Caco-2 (cell line): ENCODE data around the gene METTL5. TPM values are rescaled to one million over a fixed set of nuclear protein-coding genes. Genes with fewer than 3 reads are reported as not detected.
A peak's percentile ranks its signal among the peaks of the same experiment; 100 is the strongest.
"Not testable (repeated sequence)": the region's sequence is repeated elsewhere in the genome, so short reads cannot be mapped to it uniquely, and the experiment has no call there.

Experiments
- BruUV-seq: library from RNA; stranded (reverse); fragments of 400-500 nt; replicated peaks from 2 replicates; lab custom pipeline; 2021; lab: Mats Ljungman, UMichigan
- CTCF ChIA-PET: fragments of 300-600 bp; sonication (Branson Sonifier 250); formaldehyde crosslinking; loops from one replicate; lab custom pipeline; 2022; ENCODE audit warnings: antibody characterized with exemption; lab: Charles Lee
- POLR2A ChIA-PET: fragments of 300-600 bp; sonication (Branson Sonifier 250); formaldehyde crosslinking; loops from one replicate; lab custom pipeline; 2022; ENCODE audit warnings: antibody characterized with exemption; lab: Charles Lee
- DNase-seq, 2 experiments: peaks; one replicate each; pipeline versions ENCODE4 v3.0.0 to v3.0.0-alpha.2; 2020 to 2022
- H3K27me3 ChIP-seq: replicated peaks from 2 replicates; pipeline ENCODE4 v1.6.0; 2011; ENCODE audit warnings: low read length; ENCODE audit not compliant: control insufficient read depth, insufficient read depth
- H3K36me3 ChIP-seq: 2 replicates; pipeline ENCODE4 v1.5.1; 2011; ENCODE audit warnings: low read length; ENCODE audit not compliant: control insufficient read depth, insufficient read depth
- H3K4me1 ChIP-seq: fragments of 250-450 bp; sonication (Bioruptor Pico); 2 replicates; pipeline ENCODE4 v1.5.1; 2020; ENCODE audit warnings: mild to moderate bottlenecking
- H3K4me3 ChIP-seq: 2 replicates; pipeline ENCODE4 v1.5.1; 2011; ENCODE audit warnings: low read depth, mild to moderate bottlenecking, control low read depth, low read length
- H3K9me3 ChIP-seq: fragments of 250-450 bp; sonication (Bioruptor Pico); 2 replicates; pipeline ENCODE4 v1.5.1; 2020; ENCODE audit warnings: mild to moderate bottlenecking, moderate library complexity
- H3K27ac Mint-ChIP-seq: one replicate; pipeline ENCODE4 v1.8.0; 2022; ENCODE audit warnings: mixed read lengths; ENCODE audit not compliant: unreplicated experiment
- H3K27me3 Mint-ChIP-seq: one replicate; pipeline ENCODE4 v1.8.0; 2022; ENCODE audit warnings: mixed read lengths; ENCODE audit not compliant: insufficient read depth, unreplicated experiment
- H3K36me3 Mint-ChIP-seq: one replicate; pipeline ENCODE4 v1.8.0; 2022; ENCODE audit warnings: mild to moderate bottlenecking, mixed read lengths; ENCODE audit not compliant: insufficient read depth, unreplicated experiment
- H3K4me1 Mint-ChIP-seq: one replicate; pipeline ENCODE4 v1.8.0; 2022; ENCODE audit warnings: low read depth, mixed read lengths; ENCODE audit not compliant: unreplicated experiment
- H3K4me3 Mint-ChIP-seq: one replicate; pipeline ENCODE4 v1.8.0; 2022; ENCODE audit warnings: mild to moderate bottlenecking, moderate library complexity, mixed read lengths; ENCODE audit not compliant: unreplicated experiment
- H3K9me3 Mint-ChIP-seq: one replicate; pipeline ENCODE4 v1.8.0; 2022; ENCODE audit warnings: mixed read lengths; ENCODE audit not compliant: unreplicated experiment
- CTCF ChIP-seq, 2 experiments: fragments of 200-600 bp in 1 of 2; IDR thresholded peaks; 1 replicate in 1 of 2; 2 replicates in 1 of 2; pipeline versions ENCODE4 v1.5.1 to v1.8.0; 2011 to 2022; ENCODE audit warnings: antibody characterized with exemption in 1 of 2, control low read depth in 1 of 2, inconsistent platforms in 1 of 2, low read depth in 1 of 2, low read length in 1 of 2, mild to moderate bottlenecking in 1 of 2, moderate library complexity in 1 of 2; ENCODE audit not compliant: insufficient read depth in 1 of 2, severe bottlenecking in 1 of 2, unreplicated experiment in 1 of 2
- intact Hi-C: fragments of 100-400 bp; cut with micrococcal nuclease; formaldehyde crosslinking; loops from one replicate; pipeline ENCODE4 v1.10.0; 2022; ENCODE audit not compliant: unreplicated experiment
- total RNA-seq: library from RNA; stranded (reverse); gene quantifications from 2 replicates; pipeline ENCODE4 v1.2.3, GENCODE V29; 2022

The METTL5 gene
- total RNA-seq, 1 experiment from 2014 or later = 82.4 TPM

GRCh38 chr2:169822785-169823392 lies 1.8 kb downstream of the METTL5 start:
- H3K4me3 ChIP-seq = no peak overlapping the region
- no peak overlapping the region for H3K27ac Mint-ChIP-seq

GRCh38 chr2:169822036-169822435 lies 2.7 kb downstream of the METTL5 start:
- POLR2A ChIA-PET = no interaction called here
- Mint-ChIP-seq H3K9me3 (no peaks in the 10 kb centered on the region), H3K36me3 (peaks cover 37% of the 10 kb centered on the region), H3K27ac (no peak overlapping the region), H3K27me3 (no peaks in the 10 kb centered on the region), H3K4me1 (peaks cover 12% of the 10 kb centered on the region), H3K4me3 (no peak overlapping the region)
- Histone ChIP-seq H3K4me1 (peaks cover 4% of the 10 kb centered on the region), H3K9me3 (no peaks in the 10 kb centered on the region), H3K4me3 (no peak overlapping the region), H3K36me3 (peaks cover 1% of the 10 kb centered on the region; the same call in 1 of the 2 replicates), H3K27me3 (no peaks in the 10 kb centered on the region)
- CTCF ChIA-PET = no interaction called here
- BruUV-seq = no TSS peak
- intact Hi-C loops = no loop called here
- no peak for DNase-seq
- TF ChIP-seq CTCF (IDR thresholded peaks at IDR 0.05; ENCODE audit: insufficient read depth in 1 of 2, low read depth in 1 of 2, low read length in 1 of 2, severe bottlenecking in 1 of 2, unreplicated experiment in 1 of 2) = no peak

More at GRCh38 chr2:169822785-169823392, 1.8 kb downstream of the METTL5 start:
- Histone ChIP-seq H3K4me1 (peaks cover 4% of the 10 kb centered on the region), H3K36me3 (peaks cover 1% of the 10 kb centered on the region; the same call in 1 of the 2 replicates), H3K27me3 (no peaks in the 10 kb centered on the region), H3K9me3 (no peaks in the 10 kb centered on the region)
- H3K36me3 Mint-ChIP-seq = peaks cover 32% of the 10 kb centered on the region
- DNase-seq = no peak
- CTCF ChIA-PET = no interaction called here
- peak overlapping the region; percentile 69 for H3K4me3 Mint-ChIP-seq
- no peak for TF ChIP-seq CTCF (IDR thresholded peaks at IDR 0.05; ENCODE audit: insufficient read depth in 1 of 2, low read depth in 1 of 2, low read length in 1 of 2, severe bottlenecking in 1 of 2, unreplicated experiment in 1 of 2)
- no peaks in the 10 kb centered on the region for H3K9me3 Mint-ChIP-seq
- H3K4me1 Mint-ChIP-seq = peaks cover 12% of the 10 kb centered on the region
- intact Hi-C loops = no loop called here
- BruUV-seq = no TSS peak
- POLR2A ChIA-PET = no interaction called here
- no peaks in the 10 kb centered on the region for H3K27me3 Mint-ChIP-seq

- peaks cover 50% of the 10 kb centered on the region for H3K36me3 Mint-ChIP-seq
- CTCF ChIA-PET, H3K4me3 ChIP-seq, H3K9me3 Mint-ChIP-seq, H3K4me3 Mint-ChIP-seq, H3K4me1 Mint-ChIP-seq, H3K36me3 ChIP-seq, intact Hi-C loops, H3K9me3 ChIP-seq, H3K27me3 ChIP-seq, H3K27ac Mint-ChIP-seq, POLR2A ChIA-PET, H3K27me3 Mint-ChIP-seq, H3K4me1 ChIP-seq, DNase-seq, BruUV-seq: not testable (repeated sequence)
Measured at GRCh38 chr2:169820101-169820500, 4.6 kb downstream of the METTL5 start.
